Smooth muscle cell (in vitro differentiated cells): ENCODE data around the gene EGFR. TPM values are rescaled to one million over a fixed set of nuclear protein-coding genes. Genes with fewer than 3 reads are reported as not detected.
A peak's percentile ranks its signal among the peaks of the same experiment; 100 is the strongest.

Experiments
- DNase-seq: peaks from one replicate; lab custom pipeline; 2025; ENCODE audit not compliant: unreplicated experiment; lab: John Stamatoyannopoulos, UW
- H2AFZ ChIP-seq: fragments of 200-600 bp; sonication (generic); 2 replicates; pipeline ENCODE4 v1.6.0; 2016; ENCODE audit warnings: antibody characterized with exemption, low read depth, mild to moderate bottlenecking
- H3F3A ChIP-seq: fragments of 200-600 bp; sonication (generic); 2 replicates; pipeline ENCODE4 v1.6.0; 2017; ENCODE audit warnings: antibody characterized with exemption, low read depth
- H3K27ac ChIP-seq: fragments of 200-600 bp; sonication (generic); 2 replicates; pipeline ENCODE4 v1.5.1; 2016; ENCODE audit warnings: low read depth, mild to moderate bottlenecking
- H3K27me3 ChIP-seq: fragments of 200-600 bp; sonication (generic); 2 replicates; pipeline ENCODE4 v1.6.1; 2016; ENCODE audit warnings: low read depth, mild to moderate bottlenecking
- H3K36me3 ChIP-seq: fragments of 200-600 bp; sonication (generic); 2 replicates; pipeline ENCODE4 v1.5.1; 2016; ENCODE audit warnings: low read depth
- H3K4me1 ChIP-seq: fragments of 200-600 bp; sonication (generic); 2 replicates; pipeline ENCODE4 v1.5.1; 2016; ENCODE audit warnings: low read depth
- H3K4me2 ChIP-seq: fragments of 200-600 bp; sonication (generic); 2 replicates; pipeline ENCODE4 v1.6.0; 2016; ENCODE audit warnings: mild to moderate bottlenecking
- H3K4me3 ChIP-seq: fragments of 200-600 bp; sonication (generic); 2 replicates; pipeline ENCODE4 v1.5.1; 2016; ENCODE audit warnings: mild to moderate bottlenecking
- H3K79me2 ChIP-seq: fragments of 200-600 bp; sonication (generic); 2 replicates; pipeline ENCODE4 v1.6.0; 2016; ENCODE audit warnings: low read depth, mild to moderate bottlenecking
- H3K9ac ChIP-seq: fragments of 200-600 bp; sonication (generic); 2 replicates; pipeline ENCODE4 v1.6.0; 2016; ENCODE audit warnings: low read depth
- H3K9me3 ChIP-seq: fragments of 200-600 bp; sonication (generic); replicated peaks from 2 replicates; pipeline ENCODE4 v1.5.1; 2016; ENCODE audit warnings: low read depth
- H4K20me1 ChIP-seq: fragments of 200-600 bp; sonication (generic); 2 replicates; pipeline ENCODE4 v1.6.0; 2016; ENCODE audit warnings: low read depth
- CTCF ChIP-seq: fragments of 200-600 bp; sonication (generic); IDR thresholded peaks from 2 replicates; pipeline ENCODE4 v1.5.1; 2017; ENCODE audit warnings: borderline replicate concordance, mild to moderate bottlenecking, antibody characterized with exemption; ENCODE audit not compliant: insufficient read depth, poor library complexity, severe bottlenecking
- WGBS: methylation state at CpG from one replicate; pipeline ENCODE4 v1.1.7; 2016; ENCODE audit warnings: low lambda C conversion rate; 5-methylcytosine and 5-hydroxymethylcytosine counted together
- polyA plus RNA-seq: library from polyadenylated mRNA; unstranded; fragments of >200 nt; fragmentation: Nextera tagmentation; extraction: Ambion mirVana; gene quantifications from 2 replicates; pipeline ENCODE4 v1.2.1, GENCODE V29; 2016
- total RNA-seq: library from RNA; depleted of rRNA; stranded (reverse); fragments of >200 nt; gene quantifications from 2 replicates; pipeline ENCODE4 v1.2.3, GENCODE V29; 2014

EGFR gene
- total and polyA plus RNA-seq, 2 experiments from 2014 or later: 9.0 to 31.1 TPM

GRCh38 chr7:55087521-55087961 is 68.7 kb downstream of the EGFR start:
- Histone ChIP-seq H3K4me2 (peak overlapping the region; percentile 89), H3F3A (peaks cover 20% of the 10 kb centered on the region), H3K27me3 (no peaks in the 10 kb centered on the region), H3K27ac (peak overlapping the region; percentile 98), H3K36me3 (no peaks in the 10 kb centered on the region), H3K4me3 (no peak overlapping the region), H4K20me1 (no peaks in the 10 kb centered on the region), H3K9me3 (no peaks in the 10 kb centered on the region), H3K9ac (no peak overlapping the region), H3K79me2 (peaks cover 31% of the 10 kb centered on the region), H2AFZ (no peak overlapping the region), H3K4me1 (peaks cover 3% of the 10 kb centered on the region)
- WGBS: 83% methylated on average over 5 of the region's 5 CpGs
- no peak for TF ChIP-seq CTCF
- DNase-seq: no peak

GRCh38 chr7:55088107-55088506 is 69.3 kb downstream of the EGFR start:
- Histone ChIP-seq H2AFZ (no peak overlapping the region), H3K4me1 (no peaks in the 10 kb centered on the region), H3K27ac (peak overlapping the region; percentile 98), H3K9me3 (no peaks in the 10 kb centered on the region), H3K36me3 (no peaks in the 10 kb centered on the region), H3K9ac (no peak overlapping the region), H3F3A (peaks cover 20% of the 10 kb centered on the region), H3K4me2 (no peak overlapping the region), H3K4me3 (no peak overlapping the region), H3K79me2 (peaks cover 33% of the 10 kb centered on the region), H4K20me1 (peaks cover under 1% of the 10 kb centered on the region), H3K27me3 (no peaks in the 10 kb centered on the region)
- no peak for TF ChIP-seq CTCF
- no peak for DNase-seq
- 98% methylated on average over 6 of the region's 6 CpGs for WGBS

GRCh38 chr7:55088620-55089019 is 69.8 kb downstream of the EGFR start:
- H3K4me3 ChIP-seq: no peak overlapping the region
- no peak for TF ChIP-seq CTCF
- no peak overlapping the region for H3K4me2 ChIP-seq
- no peak overlapping the region for H3K9ac ChIP-seq
- H4K20me1 ChIP-seq: peaks cover 5% of the 10 kb centered on the region
- H3K27me3 ChIP-seq: no peaks in the 10 kb centered on the region
- no peak overlapping the region for H2AFZ ChIP-seq
- no peaks in the 10 kb centered on the region for H3K36me3 ChIP-seq
- H3K4me1 ChIP-seq: no peaks in the 10 kb centered on the region
- H3K79me2 ChIP-seq: peaks cover 33% of the 10 kb centered on the region
- H3K27ac ChIP-seq: no peak overlapping the region
- DNase-seq: no peak
- H3K9me3 ChIP-seq: no peaks in the 10 kb centered on the region
- WGBS: 92% methylated on average over 7 of the region's 7 CpGs
- H3F3A ChIP-seq: peaks cover 20% of the 10 kb centered on the region
